ENCODE results near the gene PTRH2.

PTRH2 gene

GRCh38 chr17:59730268-59730834, 23.1 kb upstream of the PTRH2 start:
- TF ChIP-seq POLR2AphosphoS5 (IDR thresholded peaks at IDR 0.05; ENCODE audit: low read depth, low read length) = no peak
- TF ChIP-seq FOXP2 (optimal IDR thresholded peaks at IDR 0.05; ENCODE audit: borderline replicate concordance, extremely low read depth, extremely low read length, insufficient read depth) = no peak
- TF ChIP-seq TAF1 (IDR thresholded peaks at IDR 0.05; ENCODE audit: borderline replicate concordance, insufficient read depth, low read length) = no peak
- TF ChIP-seq SIN3A (IDR thresholded peaks at IDR 0.05; ENCODE audit: borderline replicate concordance, insufficient read depth, low read length) = no peak
- TF ChIP-seq REST (IDR thresholded peaks at IDR 0.05; ENCODE audit: insufficient read depth in 1 of 2, low read depth in 2 of 2, low read length in 2 of 2) = no peak

- TF ChIP-seq POLR2AphosphoS5 (IDR thresholded peaks at IDR 0.05; ENCODE audit: low read depth, low read length) (no peak), SIN3A (IDR thresholded peaks at IDR 0.05; ENCODE audit: borderline replicate concordance, insufficient read depth, low read length) (no peak), TAF1 (IDR thresholded peaks at IDR 0.05; ENCODE audit: borderline replicate concordance, insufficient read depth, low read length) (no peak), FOXP2 (optimal IDR thresholded peaks at IDR 0.05; ENCODE audit: borderline replicate concordance, extremely low read depth, extremely low read length, insufficient read depth) (no peak), REST (IDR thresholded peaks at IDR 0.05; ENCODE audit: insufficient read depth in 1 of 2, low read depth in 2 of 2, low read length in 2 of 2) (no peak)
Observed at GRCh38 chr17:59727817-59728533, 20.7 kb upstream of the PTRH2 start.

- TF ChIP-seq SIN3A (IDR thresholded peaks at IDR 0.05; ENCODE audit: borderline replicate concordance, insufficient read depth, low read length) (no peak), TAF1 (IDR thresholded peaks at IDR 0.05; ENCODE audit: borderline replicate concordance, insufficient read depth, low read length) (no peak), POLR2AphosphoS5 (IDR thresholded peaks at IDR 0.05; ENCODE audit: low read depth, low read length) (no peak), FOXP2 (optimal IDR thresholded peaks at IDR 0.05; ENCODE audit: borderline replicate concordance, extremely low read depth, extremely low read length, insufficient read depth) (no peak), REST (IDR thresholded peaks at IDR 0.05; ENCODE audit: insufficient read depth in 1 of 2, low read depth in 2 of 2, low read length in 2 of 2) (no peak)
Observed at GRCh38 chr17:59725691-59726090, 18.5 kb upstream of the PTRH2 start.

GRCh38 chr17:59723607-59724006, 16.4 kb upstream of the PTRH2 start:
- TF ChIP-seq POLR2AphosphoS5 (IDR thresholded peaks at IDR 0.05; ENCODE audit: low read depth, low read length) (no peak), REST (IDR thresholded peaks at IDR 0.05; ENCODE audit: insufficient read depth in 1 of 2, low read depth in 2 of 2, low read length in 2 of 2) (no peak), SIN3A (IDR thresholded peaks at IDR 0.05; ENCODE audit: borderline replicate concordance, insufficient read depth, low read length) (no peak), TAF1 (IDR thresholded peaks at IDR 0.05; ENCODE audit: borderline replicate concordance, insufficient read depth, low read length) (no peak), FOXP2 (optimal IDR thresholded peaks at IDR 0.05; ENCODE audit: borderline replicate concordance, extremely low read depth, extremely low read length, insufficient read depth) (no peak)

All from PFSK-1 (cell line).